HepG2 (cell line): Measurements from ENCODE around the gene CECR2. TPM values are rescaled to one million over a fixed set of nuclear protein-coding genes. Genes with fewer than 3 reads are reported as not detected.
A peak's percentile ranks its signal among the peaks of the same experiment; 100 is the strongest.

ENCODE experiments used
- ATAC-seq: fragments of 200-7000 bp; cut with Tn5 transposase; 3 replicates; pipeline ENCODE4 v1.9.1; 2020; ENCODE audit warnings: mild to moderate bottlenecking, moderate library complexity
- BruUV-seq: library from RNA; stranded (reverse); fragments of 400-500 nt; replicated peaks from 2 replicates; lab custom pipeline; 2021; lab: Mats Ljungman, UMichigan
- CTCF ChIA-PET: fragments of 300-600 bp; formaldehyde crosslinking; extraction: SDS; loops from one replicate; lab custom pipeline; 2021; ENCODE audit warnings: low total read pairs, inconsistent platforms, low intra/inter-chr PET ratio; lab: Yijun Ruan, JAX
- POLR2A ChIA-PET: fragments of 350-600 bp; sonication (Branson Sonifier 250); formaldehyde crosslinking; loops from one replicate; lab custom pipeline; 2020; ENCODE audit warnings: antibody characterized with exemption, inconsistent platforms; lab: Yijun Ruan, JAX
- DNase-seq: peaks from one replicate; pipeline ENCODE4 v3.0.0-alpha.2; 2015; ENCODE audit warnings: low spot score
- FAIRE-seq: peaks from 3 replicates; lab custom pipeline; 2011; peaks lifted over from hg19 to GRCh38; lab: Jason Lieb, UNC
- H2AFZ ChIP-seq: one replicate; pipeline ENCODE4 v1.6.1; 2011; ENCODE audit warnings: low read length, inconsistent platforms
- H3K27ac ChIP-seq: fragments of 300-600 bp; 3 replicates; pipeline ENCODE4 v1.8.0; 2011; ENCODE audit warnings: mixed run types, mild to moderate bottlenecking, mixed read lengths, low read length, inconsistent platforms; ENCODE audit not compliant: insufficient read depth; ENCODE audit errors: extremely low read length
- H3K27me3 ChIP-seq, 2 experiments: fragments of 200-600 bp in 1 of 2; 2 replicates in 1 of 2; 3 replicates in 1 of 2; pipeline versions ENCODE4 v1.6.0 to v1.8.0; 2011; ENCODE audit warnings: low read length in 2 of 2, mild to moderate bottlenecking in 2 of 2, moderate library complexity in 2 of 2, inconsistent platforms in 1 of 2; ENCODE audit not compliant: insufficient read depth in 2 of 2, control insufficient read depth in 1 of 2
- H3K36me3 ChIP-seq, 2 experiments: fragments of 200-600 bp in 1 of 2; replicated peaks in 1 of 2; 2 replicates in 1 of 2; 3 replicates in 1 of 2; pipeline versions ENCODE4 v1.5.1 to v1.8.0; 2011; ENCODE audit warnings: low read length in 2 of 2, inconsistent platforms in 1 of 2; ENCODE audit not compliant: insufficient read depth in 2 of 2, control insufficient read depth in 1 of 2
- H3K4me1 ChIP-seq: 2 replicates; pipeline ENCODE4 v1.5.1; 2012; ENCODE audit warnings: low read length, inconsistent platforms; ENCODE audit not compliant: insufficient read depth
- H3K4me2 ChIP-seq: 2 replicates; pipeline ENCODE4 v1.6.0; 2011; ENCODE audit warnings: low read depth, low read length, inconsistent platforms
- H3K4me3 ChIP-seq, 3 experiments: fragments of 200-600 bp in 1 of 3; sonication (generic), shearing (Covaris generic) in 1 of 3; replicated peaks in 1 of 3; 2 replicates each; pipeline ENCODE4 v1.5.1; 2011 to 2016; ENCODE audit warnings: low read length in 3 of 3, inconsistent platforms in 2 of 3, low read depth in 2 of 3, mild to moderate bottlenecking in 2 of 3, control low read depth in 1 of 3, mixed read lengths in 1 of 3; ENCODE audit not compliant: insufficient read depth in 1 of 3
- H3K79me2 ChIP-seq: one replicate; pipeline ENCODE4 v1.6.1; 2011; ENCODE audit warnings: low read length, inconsistent platforms; ENCODE audit not compliant: insufficient read depth
- H3K9ac ChIP-seq: 2 replicates; pipeline ENCODE4 v1.6.0; 2011; ENCODE audit warnings: mild to moderate bottlenecking, low read depth, low read length, inconsistent platforms; ENCODE audit not compliant: insufficient read depth
- H3K9me3 ChIP-seq: 2 replicates; pipeline ENCODE4 v1.5.1; 2012; ENCODE audit warnings: mild to moderate bottlenecking, low read length
- H4K20me1 ChIP-seq: 2 replicates; pipeline ENCODE4 v1.6.0; 2011; ENCODE audit warnings: inconsistent platforms, mild to moderate bottlenecking, low read length, moderate library complexity; ENCODE audit not compliant: insufficient read depth
- CTCF ChIP-seq: sonication (generic); formaldehyde crosslinking; IDR thresholded peaks from 2 replicates; pipeline ENCODE4 v1.5.0; 2020; ENCODE audit warnings: mild to moderate bottlenecking, missing genetic modification reagents, moderate library complexity
- FOXP4 ChIP-seq: sonication (generic); formaldehyde crosslinking; IDR thresholded peaks from 2 replicates; pipeline ENCODE4 v1.4.0; 2020; ENCODE audit warnings: missing genetic modification reagents
- GATAD2A ChIP-seq: IDR thresholded peaks from 2 replicates; pipeline ENCODE4 v1.6.1; 2016
- HMGA1 ChIP-seq: sonication (generic); formaldehyde crosslinking; conservative IDR thresholded peaks from 2 replicates; pipeline ENCODE4 v1.4.0; 2020; ENCODE audit warnings: missing genetic modification reagents
- RAD21 ChIP-seq: fragments of 450-650 bp; formaldehyde crosslinking; IDR thresholded peaks from 2 replicates; pipeline ENCODE4 v1.5.0; 2020; ENCODE audit warnings: mild to moderate bottlenecking
- SKIL ChIP-seq: sonication (generic); formaldehyde crosslinking; IDR thresholded peaks from 2 replicates; pipeline ENCODE4 v1.8.0; 2022; ENCODE audit warnings: missing genetic modification reagents, mild to moderate bottlenecking, moderate library complexity, borderline replicate concordance
- SMC3 ChIP-seq: IDR thresholded peaks from 2 replicates; pipeline ENCODE4 v1.6.1; 2011; ENCODE audit warnings: low read length, improper control_type of control experiment
- STAG1 ChIP-seq: sonication (generic); formaldehyde crosslinking; IDR thresholded peaks from 2 replicates; pipeline ENCODE4 v1.4.0; 2020; ENCODE audit warnings: missing genetic modification reagents
- TCF12 ChIP-seq, 2 experiments: fragments of 450-650 bp in 1 of 2; sonication (generic) in 1 of 2; formaldehyde crosslinking in 1 of 2; IDR thresholded peaks; 2 replicates each; pipeline versions ENCODE4 v1.6.1 to v1.8.0; 2017 to 2022; ENCODE audit warnings: antibody characterized with exemption in 1 of 2, mild to moderate bottlenecking in 1 of 2, missing genetic modification reagents in 1 of 2, moderate library complexity in 1 of 2
- TFE3 ChIP-seq: IDR thresholded peaks from 2 replicates; pipeline ENCODE4 v1.6.1; 2016
- ZNF136 ChIP-seq: sonication (generic); formaldehyde crosslinking; IDR thresholded peaks from 2 replicates; pipeline ENCODE4 v1.8.1; 2022; ENCODE audit warnings: low read depth, mild to moderate bottlenecking, moderate library complexity, missing genetic modification reagents
- ZNF572 ChIP-seq: sonication (generic); formaldehyde crosslinking; IDR thresholded peaks from 2 replicates; pipeline ENCODE4 v1.5.1; 2020; ENCODE audit warnings: mild to moderate bottlenecking, missing genetic modification reagents
- WGBS: methylation state at CpG from one replicate; pipeline ENCODE4 v1.1.6; 2017; ENCODE audit warnings: low lambda C conversion rate; 5-methylcytosine and 5-hydroxymethylcytosine counted together
- in situ Hi-C: cut with HindIII; loops from 2 replicates; pipeline ENCODE4 v1.10.0; 2017; ENCODE audit warnings: low pct_unique_long_range_greater_than_20kb; ENCODE audit not compliant: extremely low pct_ligation_motif_present
- intact Hi-C: fragments of 100-400 bp; cut with micrococcal nuclease; formaldehyde crosslinking; loops from one replicate; pipeline ENCODE4 v1.10.0; 2022; ENCODE audit not compliant: unreplicated experiment
- polyA plus RNA-seq, 8 experiments: library from polyadenylated mRNA; depleted of rRNA in 3 of 8; stranded (reverse) in 7 of 8; unstranded in 1 of 8; fragments of >200 nt; fragmentation: Illumina TruSeq in 4 of 8; extraction: Trizol in 4 of 8; gene quantifications; 2 replicates each; pipeline versions ENCODE4 v1.2.1 to v1.2.3, GENCODE V29; 2011 to 2016; ENCODE audit warnings: low read depth in 4 of 8, missing spikeins in 1 of 8, mixed read lengths in 1 of 8; ENCODE audit not compliant: insufficient read depth in 1 of 8
- total RNA-seq, 5 experiments: library from RNA; depleted of rRNA; stranded (reverse); fragments of >200 nt; fragmentation: Illumina TruSeq; extraction: Trizol; gene quantifications; 2 replicates each; pipeline ENCODE4 v1.2.3, GENCODE V29; 2016; ENCODE audit warnings: low read depth in 1 of 5

CECR2 gene
- total and polyA plus RNA-seq, 2 of the 13 experiments (the other 11 are each of a cell fraction or from before 2014, with no cell fraction given) = not detected

- ChIA-PET POLR2A (no interaction called here), CTCF (interaction anchor here (1.1 to 2.1 kb wide), 3 partner anchors 330 to 427 kb away, joined by 3 to 17 read pairs (median 8); no protein-coding TSS in a partner anchor)
- Histone ChIP-seq H2AFZ (no peak overlapping the region), H3K4me2 (no peak overlapping the region), H3K36me3 (no peaks in the 10 kb centered on the region), H3K9ac (no peak overlapping the region), H3K27me3 (peaks cover 0 to 25% of the 10 kb centered on the region in 2 experiments; a peak in 3 of 5 replicates), H3K4me1 (no peaks in the 10 kb centered on the region), H3K79me2 (no peaks in the 10 kb centered on the region), H3K4me3 (no peak overlapping the region), H4K20me1 (no peaks in the 10 kb centered on the region), H3K9me3 (no peaks in the 10 kb centered on the region), H3K27ac (no peak overlapping the region)
- no TSS peak for BruUV-seq
- in situ Hi-C loops = loop anchor here (10.0 kb wide), 1 partner anchor 427 kb away; no protein-coding TSS in a partner anchor
- peak; percentile 63 for DNase-seq
- ATAC-seq = peak; percentile 89
- intact Hi-C loops = loop anchor here (1.0 to 5.0 kb wide), 5 partner anchors 134 to 584 kb away; partner anchors contain the start of gene CECR2
- TF ChIP-seq STAG1 (peak; percentile 87), FOXP4 (CRISPR knock-in tag) (no peak), HMGA1 (CRISPR knock-in tag) (no peak), SMC3 (peak; percentile 81), TCF12 (IDR thresholded peaks at IDR 0.05) (no peak), TCF12 (CRISPR knock-in tag; IDR thresholded peaks at IDR 0.05) (no peak), GATAD2A (CRISPR knock-in tag) (no peak), ZNF572 (CRISPR knock-in tag) (no peak), SKIL (CRISPR knock-in tag) (no peak), RAD21 (CRISPR knock-in tag) (peak; percentile 47; the same call in 1 of the 2 replicates), ZNF136 (CRISPR knock-in tag) (no peak), CTCF (CRISPR knock-in tag) (peak; percentile 68), TFE3 (no peak)
- FAIRE-seq = peak; percentile 18
- WGBS = 1% methylated on average over 12 of the region's 12 CpGs
These were observed 132.5 kb downstream of the CECR2 start for GRCh38 chr22:17501679-17502285.
